SU-DHL-6 (cell line): Measurements from ENCODE around the gene WFDC12.
A peak's percentile ranks its signal among the peaks of the same experiment; 100 is the strongest.

ENCODE experiments used
- H2AFZ ChIP-seq: fragments of 200-600 bp; sonication (generic); 2 replicates; pipeline ENCODE4 v1.6.1; 2014; ENCODE audit warnings: low read depth, mild to moderate bottlenecking, moderate library complexity, mixed read lengths, antibody characterized with exemption, low read length; ENCODE audit not compliant: severe bottlenecking
- H3F3A ChIP-seq: fragments of 200-600 bp; shearing (Covaris generic); 2 replicates; pipeline ENCODE4 v1.6.0; 2016; ENCODE audit warnings: antibody characterized with exemption, mild to moderate bottlenecking; ENCODE audit not compliant: insufficient read depth
- H3K27ac ChIP-seq: fragments of 200-600 bp; sonication (generic); 2 replicates; pipeline ENCODE4 v1.5.1; 2016; ENCODE audit warnings: low read depth, mild to moderate bottlenecking, low read length, moderate library complexity, mixed read lengths
- H3K27me3 ChIP-seq: fragments of 200-600 bp; sonication (generic), shearing (Covaris generic); 2 replicates; pipeline ENCODE4 v1.6.0; 2014; ENCODE audit warnings: mild to moderate bottlenecking, low read length
- H3K36me3 ChIP-seq: fragments of 200-600 bp; sonication (generic); 2 replicates; pipeline ENCODE4 v1.6.1; 2014; ENCODE audit warnings: mild to moderate bottlenecking, low read length, mixed read lengths
- H3K4me2 ChIP-seq: fragments of 300-600, 200-600 bp; shearing (Covaris generic), sonication (generic); 2 replicates; pipeline ENCODE4 v1.6.0; 2014; ENCODE audit warnings: low read length, low read depth, mild to moderate bottlenecking; ENCODE audit not compliant: poor library complexity, severe bottlenecking
- H3K4me3 ChIP-seq: fragments of 200-600 bp; sonication (generic); 2 replicates; pipeline ENCODE4 v1.5.1; 2014; ENCODE audit warnings: antibody characterized with exemption, low read length, mild to moderate bottlenecking, mixed read lengths; ENCODE audit not compliant: insufficient read depth, poor library complexity, severe bottlenecking
- H3K79me2 ChIP-seq: fragments of 200-600 bp; sonication (generic); 2 replicates; pipeline ENCODE4 v1.6.1; 2014; ENCODE audit warnings: mild to moderate bottlenecking, low read length, moderate library complexity; ENCODE audit not compliant: insufficient read depth
- H3K9ac ChIP-seq: fragments of 200-600 bp; sonication (generic); 2 replicates; pipeline ENCODE4 v1.7.0; 2014; ENCODE audit warnings: mild to moderate bottlenecking, low read length
- H3K9me2 ChIP-seq: fragments of 200-600 bp; sonication (generic); replicated peaks from 2 replicates; pipeline ENCODE4 v1.6.1; 2014; ENCODE audit warnings: low read length; ENCODE audit not compliant: insufficient read depth
- H3K9me3 ChIP-seq: fragments of 200-600 bp; sonication (generic); 2 replicates; pipeline ENCODE4 v1.6.1; 2014; ENCODE audit warnings: low read length, mixed read lengths; ENCODE audit not compliant: insufficient read depth
- H4K20me1 ChIP-seq: fragments of 200-600 bp; sonication (generic); 2 replicates; pipeline ENCODE4 v1.6.1; 2014; ENCODE audit warnings: low read depth, mild to moderate bottlenecking, antibody characterized with exemption, low read length, moderate library complexity, mixed read lengths
- EZH2phosphoT487 ChIP-seq: fragments of 200-600 bp; sonication (generic), shearing (Covaris generic); conservative IDR thresholded peaks from 2 replicates; pipeline ENCODE4 v1.6.1; 2018; ENCODE audit warnings: mild to moderate bottlenecking, antibody characterized with exemption, low read length, moderate library complexity, mixed read lengths
- TF ChIP-seq, protein P1 (sequence below): fragments of 200-600 bp; sonication (generic); IDR thresholded peaks from one replicate; pipeline ENCODE4 v1.5.1; 2017; ENCODE audit warnings: antibody characterized with exemption, mild to moderate bottlenecking, low read length, moderate library complexity; ENCODE audit not compliant: insufficient read depth, poor library complexity, severe bottlenecking

WFDC12 gene

DNA sequence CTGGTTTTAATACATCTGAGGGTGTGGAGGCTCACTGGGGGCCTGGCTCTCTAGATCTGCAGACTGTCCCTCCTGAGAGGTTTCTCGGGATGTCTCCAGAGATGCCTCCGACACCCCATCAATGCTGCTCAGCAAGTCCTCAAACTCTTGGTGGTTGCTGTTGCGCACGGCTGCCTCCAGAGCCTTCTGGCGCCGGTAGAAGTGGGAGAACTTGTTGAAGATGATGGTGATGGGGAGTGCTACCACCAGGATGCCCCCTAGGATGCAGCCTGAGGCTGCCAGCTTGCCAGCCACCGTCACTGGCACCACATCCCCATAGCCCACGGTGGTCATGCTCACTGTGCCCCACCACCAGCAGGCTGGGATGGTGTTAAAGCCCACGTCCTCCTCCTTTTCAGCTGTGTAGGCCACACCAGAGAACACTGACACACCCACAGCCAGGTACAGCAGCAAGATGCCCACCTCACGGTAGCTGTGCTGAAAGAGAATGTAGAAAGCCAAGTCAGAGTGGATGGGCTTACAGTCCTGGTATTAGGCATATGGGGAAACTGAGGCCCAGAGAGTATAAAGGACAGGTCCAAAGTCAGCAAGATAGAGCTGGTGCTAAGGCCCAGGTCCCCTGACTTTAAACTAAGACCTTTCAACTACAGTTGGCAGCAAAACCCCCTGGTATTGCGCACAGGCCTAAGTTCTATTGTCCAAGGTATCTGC, 29.2 kb downstream of the WFDC12 start:
- Histone ChIP-seq H3K79me2 (no peaks in the 10 kb centered on the region), H4K20me1 (no peaks in the 10 kb centered on the region), H3K4me3 (no peak overlapping the region), H3K27ac (peak overlapping the region; percentile 27; the same call in 1 of the 2 replicates), H3K27me3 (no peaks in the 10 kb centered on the region), H3K36me3 (no peaks in the 10 kb centered on the region), H3K9me3 (no peaks in the 10 kb centered on the region), H3K9ac (no peak overlapping the region), H3F3A (no peaks in the 10 kb centered on the region), H2AFZ (no peak overlapping the region), H3K4me2 (no peak overlapping the region), H3K9me2 (no peaks in the 10 kb centered on the region)
- TF ChIP-seq, protein P1, sequence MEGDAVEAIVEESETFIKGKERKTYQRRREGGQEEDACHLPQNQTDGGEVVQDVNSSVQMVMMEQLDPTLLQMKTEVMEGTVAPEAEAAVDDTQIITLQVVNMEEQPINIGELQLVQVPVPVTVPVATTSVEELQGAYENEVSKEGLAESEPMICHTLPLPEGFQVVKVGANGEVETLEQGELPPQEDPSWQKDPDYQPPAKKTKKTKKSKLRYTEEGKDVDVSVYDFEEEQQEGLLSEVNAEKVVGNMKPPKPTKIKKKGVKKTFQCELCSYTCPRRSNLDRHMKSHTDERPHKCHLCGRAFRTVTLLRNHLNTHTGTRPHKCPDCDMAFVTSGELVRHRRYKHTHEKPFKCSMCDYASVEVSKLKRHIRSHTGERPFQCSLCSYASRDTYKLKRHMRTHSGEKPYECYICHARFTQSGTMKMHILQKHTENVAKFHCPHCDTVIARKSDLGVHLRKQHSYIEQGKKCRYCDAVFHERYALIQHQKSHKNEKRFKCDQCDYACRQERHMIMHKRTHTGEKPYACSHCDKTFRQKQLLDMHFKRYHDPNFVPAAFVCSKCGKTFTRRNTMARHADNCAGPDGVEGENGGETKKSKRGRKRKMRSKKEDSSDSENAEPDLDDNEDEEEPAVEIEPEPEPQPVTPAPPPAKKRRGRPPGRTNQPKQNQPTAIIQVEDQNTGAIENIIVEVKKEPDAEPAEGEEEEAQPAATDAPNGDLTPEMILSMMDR: no peak
- no peak for TF ChIP-seq EZH2phosphoT487

GRCh38 chr20:45094201-45094600, 30.1 kb downstream of the WFDC12 start:
- Histone ChIP-seq H3K4me2 (no peak overlapping the region), H3K9ac (no peak overlapping the region), H3K36me3 (no peaks in the 10 kb centered on the region), H3K9me3 (no peaks in the 10 kb centered on the region), H2AFZ (no peak overlapping the region), H3K4me3 (no peak overlapping the region), H3K9me2 (no peaks in the 10 kb centered on the region), H3K27ac (no peak overlapping the region), H3K79me2 (no peaks in the 10 kb centered on the region), H3F3A (no peaks in the 10 kb centered on the region), H4K20me1 (no peaks in the 10 kb centered on the region), H3K27me3 (no peaks in the 10 kb centered on the region)
- TF ChIP-seq EZH2phosphoT487: no peak
- TF ChIP-seq, protein P1: no peak

DNA sequence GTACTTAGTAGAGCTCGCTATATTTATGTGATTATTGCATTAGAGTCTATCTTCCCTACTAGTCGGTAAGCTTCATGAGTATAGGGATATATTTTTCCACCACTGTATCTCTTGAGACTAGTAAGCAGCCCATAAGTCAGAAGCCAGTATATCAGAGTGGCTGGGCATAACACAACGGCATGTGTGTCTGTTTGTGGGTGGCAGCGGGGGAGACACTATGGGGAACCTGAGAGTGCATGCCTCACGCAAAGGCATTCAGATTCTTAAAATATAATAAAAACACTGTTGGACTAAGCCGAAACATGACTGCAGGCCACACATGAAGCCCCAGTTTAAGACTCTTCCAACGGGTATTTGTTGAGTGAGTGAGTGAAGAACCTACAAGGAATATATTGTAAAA, 31.4 kb downstream of the WFDC12 start:
- no peak overlapping the region for H2AFZ ChIP-seq
- H3K9me3 ChIP-seq: no peaks in the 10 kb centered on the region
- no peak overlapping the region for H3K27ac ChIP-seq
- no peaks in the 10 kb centered on the region for H3K36me3 ChIP-seq
- H3K79me2 ChIP-seq: no peaks in the 10 kb centered on the region
- H3K9me2 ChIP-seq: no peaks in the 10 kb centered on the region
- no peaks in the 10 kb centered on the region for H4K20me1 ChIP-seq
- H3K27me3 ChIP-seq: no peaks in the 10 kb centered on the region
- TF ChIP-seq, protein P1: no peak
- TF ChIP-seq EZH2phosphoT487: no peak
- no peak overlapping the region for H3K9ac ChIP-seq
- no peak overlapping the region for H3K4me3 ChIP-seq
- H3K4me2 ChIP-seq: no peak overlapping the region
- H3F3A ChIP-seq: no peaks in the 10 kb centered on the region
